ENCODE measurements around the gene HEXIM1.

HEXIM1 gene

DNA sequence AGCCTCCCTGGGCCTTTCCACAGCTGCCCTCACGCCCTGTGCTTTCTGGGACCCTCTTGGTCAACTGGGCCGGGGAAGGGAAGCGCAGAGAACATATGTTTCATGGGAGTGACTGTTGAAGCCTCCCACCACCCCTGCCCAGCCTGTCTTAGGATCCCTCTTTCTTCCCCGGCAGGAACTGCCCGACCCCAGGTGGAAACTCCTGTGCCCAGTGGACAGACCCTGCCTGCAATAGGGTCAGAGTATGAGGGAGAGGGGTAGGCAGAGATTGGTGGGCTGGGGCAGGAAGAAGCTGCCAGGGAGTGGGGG is 23.9 kb downstream of the HEXIM1 start:
- no peak for DNase-seq (ENCODE audit: low spot score)

DNA sequence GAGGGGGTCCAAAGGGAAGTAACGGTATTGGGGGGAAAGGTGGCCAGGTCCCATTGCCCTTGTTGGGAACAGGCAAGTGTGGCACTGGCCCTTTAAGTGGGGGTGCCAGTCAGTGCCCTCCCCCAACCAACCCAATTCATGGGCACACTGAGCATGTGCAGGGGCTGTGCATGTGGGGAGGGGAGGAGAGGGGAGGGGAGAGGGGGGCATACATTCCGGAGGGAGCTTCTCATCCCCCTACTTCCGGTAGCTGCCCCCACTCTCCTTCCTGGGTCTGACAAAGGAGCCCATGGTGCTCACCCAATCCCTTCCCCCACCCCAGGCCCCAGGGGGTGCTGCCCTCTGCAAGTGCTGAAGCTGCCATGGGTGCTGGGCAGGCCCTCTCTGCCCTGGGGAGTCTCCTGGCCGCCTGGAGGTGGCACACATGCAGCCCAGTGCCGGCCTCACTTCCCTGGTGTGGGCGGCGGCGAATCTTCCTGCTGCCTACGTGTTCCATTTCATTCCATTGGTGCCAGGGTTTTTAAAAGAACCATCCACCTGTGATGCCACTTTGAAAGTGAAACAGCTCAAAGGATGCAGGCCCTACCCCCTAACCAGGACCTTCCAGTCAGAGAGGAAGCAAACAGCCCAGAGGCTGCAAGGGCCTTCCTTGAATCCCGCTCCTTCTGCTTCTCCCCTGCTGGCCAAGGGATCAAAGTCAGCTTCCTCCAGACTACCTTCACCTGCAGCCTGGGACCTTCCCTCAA is 24.4 kb downstream of the HEXIM1 start:
- DNase-seq (ENCODE audit: low spot score): peak; percentile 99

DNA sequence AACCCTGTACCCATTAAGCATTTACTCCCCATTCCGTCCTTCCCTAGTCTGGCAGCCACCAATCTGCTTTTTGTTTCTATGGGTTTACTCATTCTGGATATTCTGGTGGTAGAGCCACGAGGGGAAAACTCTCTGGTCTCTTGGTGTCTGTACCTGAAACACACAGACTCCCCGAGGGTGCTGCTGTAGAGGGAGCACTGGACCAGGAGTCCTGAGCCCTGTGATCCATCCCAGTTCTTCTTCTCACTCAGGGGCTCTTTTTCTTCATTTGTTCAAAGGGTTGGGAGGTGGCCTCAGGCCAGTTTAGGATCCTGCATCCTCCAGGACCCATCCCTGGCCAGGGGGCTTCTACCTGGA is 27.5 kb downstream of the HEXIM1 start:
- no peak for DNase-seq (ENCODE audit: low spot score)

DNA sequence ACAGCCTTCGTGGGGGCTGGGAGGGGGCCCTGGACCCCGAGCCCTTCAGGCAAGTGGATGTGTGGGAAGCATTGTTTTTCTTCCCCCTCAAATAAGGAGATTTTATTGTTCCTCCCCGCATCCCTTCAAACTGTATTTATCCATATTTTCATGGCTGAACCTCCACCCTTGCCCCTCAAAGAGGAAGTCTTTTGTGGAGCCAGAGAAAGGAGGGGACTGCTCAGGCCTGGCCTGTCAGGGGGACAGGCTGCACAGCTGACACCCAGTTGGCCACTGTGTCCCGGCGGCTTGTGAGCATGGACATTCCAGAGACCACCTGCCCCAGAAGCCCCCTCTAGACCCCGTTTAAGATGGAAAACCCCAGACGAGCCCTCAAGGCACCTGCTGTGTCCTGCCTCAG is 29.3 kb downstream of the HEXIM1 start:
- DNase-seq (ENCODE audit: low spot score): no peak

DNA sequence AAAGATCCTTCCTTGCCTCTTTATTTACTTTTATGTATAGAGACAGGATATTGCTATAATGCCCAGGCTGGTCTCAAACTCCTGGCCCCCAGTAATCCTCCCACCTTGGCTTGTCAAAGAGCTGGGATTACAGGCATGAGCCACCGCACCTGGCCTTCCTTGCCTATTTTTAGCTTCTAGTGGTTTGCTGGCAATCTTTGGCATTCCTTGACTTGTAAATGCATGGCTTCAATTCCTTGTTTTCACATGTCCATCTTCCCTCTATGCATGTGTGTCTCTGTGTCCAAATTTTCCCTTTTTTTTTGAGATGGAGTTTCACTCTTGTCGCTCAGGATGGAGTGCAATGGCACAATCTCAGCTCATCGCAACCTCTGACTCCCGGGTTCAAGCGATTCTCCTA is 35.9 kb downstream of the HEXIM1 start:
- no peak for DNase-seq (ENCODE audit: low spot score)

DNA sequence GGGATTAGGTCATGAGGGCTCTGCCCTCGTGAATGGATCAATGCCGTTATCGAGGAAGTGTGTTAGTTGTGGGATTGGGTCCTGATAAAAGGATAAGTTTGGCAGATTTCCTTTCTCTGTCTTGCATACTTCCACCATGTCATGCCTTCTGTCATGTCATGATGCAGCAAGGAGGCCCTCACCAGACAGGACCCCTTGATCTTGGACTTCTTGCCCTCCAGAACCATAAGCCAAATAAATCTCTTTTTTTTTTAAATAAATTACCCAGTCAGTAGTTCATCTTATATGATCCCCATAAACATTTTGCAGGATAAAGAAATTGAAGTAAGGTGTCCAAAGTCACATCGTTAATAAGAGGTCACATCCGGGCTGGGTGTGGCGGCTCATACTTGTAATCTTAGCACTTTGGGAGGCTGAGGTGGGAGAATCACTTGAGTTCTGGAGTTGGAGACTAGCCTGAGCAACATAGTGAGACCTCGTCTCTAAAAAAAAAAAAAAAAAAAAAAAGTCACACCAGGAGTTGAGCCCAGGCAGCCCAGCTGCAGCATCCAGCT is 38.6 kb downstream of the HEXIM1 start:
- no peak for DNase-seq (ENCODE audit: low spot score)

DNA sequence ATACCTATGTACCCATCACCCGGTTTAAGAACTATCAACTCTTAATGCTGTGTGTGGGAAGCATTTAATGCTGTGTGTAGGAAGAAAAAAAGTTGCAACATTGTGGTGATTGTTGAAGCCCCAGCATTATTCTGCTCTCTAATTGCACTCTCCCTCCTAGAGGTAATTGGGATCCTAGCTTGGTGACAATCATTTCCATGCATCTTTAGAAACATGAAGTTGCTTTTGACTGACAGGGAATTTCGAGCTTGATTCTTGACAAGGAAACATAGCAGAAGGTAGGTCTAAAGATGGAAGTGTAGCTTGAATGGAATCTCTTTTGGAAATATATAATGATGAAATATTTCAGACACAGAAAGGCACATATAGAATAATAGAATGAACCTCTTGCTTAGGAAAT is 40.7 kb downstream of the HEXIM1 start:
- no peak for DNase-seq (ENCODE audit: low spot score)

DNA sequence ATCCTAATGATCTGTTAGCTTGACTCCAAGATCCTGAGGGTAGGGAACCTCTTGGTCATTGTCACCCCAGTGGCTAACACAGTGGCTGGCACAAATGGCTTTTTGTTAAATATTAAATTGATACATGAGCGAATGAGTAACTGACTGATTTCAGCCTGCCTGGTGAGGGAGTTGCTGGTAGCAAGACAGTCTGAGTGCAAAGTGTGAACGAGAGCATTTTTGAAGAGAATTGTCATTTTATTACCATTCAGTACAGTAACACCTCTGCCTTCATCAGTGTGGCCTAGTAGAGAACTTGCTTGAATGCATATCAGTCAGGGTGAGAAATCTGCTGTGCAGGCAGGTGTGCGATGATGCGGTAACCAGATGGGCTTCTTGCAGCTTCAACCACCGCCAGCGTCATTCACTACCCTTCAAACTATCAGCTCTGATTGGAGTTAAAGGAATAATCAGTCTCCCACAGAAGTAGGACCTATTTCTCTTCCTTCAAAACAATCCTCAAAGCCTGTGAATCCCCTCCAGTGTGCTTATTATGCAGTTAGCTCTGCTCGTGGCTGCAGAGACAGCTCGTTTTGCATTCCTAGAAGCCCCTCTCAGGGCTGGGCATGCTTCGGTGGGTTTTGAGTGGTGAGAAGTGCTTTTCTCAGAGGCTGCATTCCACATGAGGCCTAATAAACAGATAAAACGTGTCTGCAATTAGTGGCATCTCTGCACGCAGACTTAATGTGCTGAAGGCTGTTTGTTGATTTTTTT is 42.4 kb downstream of the HEXIM1 start:
- peak; percentile 79 for DNase-seq (ENCODE audit: low spot score)

DNA sequence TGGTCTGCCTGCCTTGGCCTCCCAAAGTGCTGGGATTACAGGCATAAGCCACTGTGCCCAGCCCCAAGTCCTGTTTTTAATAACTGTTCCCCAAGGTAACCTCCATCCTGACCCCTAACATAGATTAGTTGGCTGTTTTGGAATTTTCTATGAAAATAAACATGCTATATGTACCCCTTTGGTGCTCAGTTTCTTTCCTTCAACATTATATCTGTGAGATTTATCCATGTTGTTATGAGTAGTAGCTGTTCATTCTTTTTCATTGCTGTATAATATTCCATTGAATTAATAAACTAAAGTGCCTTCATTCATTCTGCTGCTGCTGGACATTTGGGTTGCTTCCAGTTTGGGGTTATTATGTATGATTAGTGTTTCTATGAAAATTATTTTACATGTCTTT is 47.1 kb downstream of the HEXIM1 start:
- no peak for DNase-seq (ENCODE audit: low spot score)

DNA sequence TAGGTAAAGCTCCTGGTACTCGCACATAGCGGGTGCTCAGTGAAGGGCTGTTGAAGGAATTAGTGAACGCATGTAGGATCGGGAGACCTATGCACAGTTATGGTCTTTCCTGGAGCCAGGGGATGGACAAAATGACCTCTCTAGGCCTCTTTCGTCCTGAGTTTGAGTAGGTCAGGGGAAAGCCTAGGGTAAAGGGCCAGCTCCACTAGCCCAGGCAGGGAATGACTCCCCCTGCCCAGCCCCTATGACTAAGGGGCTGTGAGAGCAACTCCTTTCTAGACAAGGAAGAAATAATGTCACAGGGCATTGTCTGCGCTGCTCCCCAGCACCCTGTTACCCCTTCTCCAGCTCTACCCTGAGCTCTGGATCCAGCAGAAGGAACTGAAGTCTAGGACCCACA is 48.8 kb downstream of the HEXIM1 start:
- DNase-seq (ENCODE audit: low spot score): peak; percentile 28

DNA sequence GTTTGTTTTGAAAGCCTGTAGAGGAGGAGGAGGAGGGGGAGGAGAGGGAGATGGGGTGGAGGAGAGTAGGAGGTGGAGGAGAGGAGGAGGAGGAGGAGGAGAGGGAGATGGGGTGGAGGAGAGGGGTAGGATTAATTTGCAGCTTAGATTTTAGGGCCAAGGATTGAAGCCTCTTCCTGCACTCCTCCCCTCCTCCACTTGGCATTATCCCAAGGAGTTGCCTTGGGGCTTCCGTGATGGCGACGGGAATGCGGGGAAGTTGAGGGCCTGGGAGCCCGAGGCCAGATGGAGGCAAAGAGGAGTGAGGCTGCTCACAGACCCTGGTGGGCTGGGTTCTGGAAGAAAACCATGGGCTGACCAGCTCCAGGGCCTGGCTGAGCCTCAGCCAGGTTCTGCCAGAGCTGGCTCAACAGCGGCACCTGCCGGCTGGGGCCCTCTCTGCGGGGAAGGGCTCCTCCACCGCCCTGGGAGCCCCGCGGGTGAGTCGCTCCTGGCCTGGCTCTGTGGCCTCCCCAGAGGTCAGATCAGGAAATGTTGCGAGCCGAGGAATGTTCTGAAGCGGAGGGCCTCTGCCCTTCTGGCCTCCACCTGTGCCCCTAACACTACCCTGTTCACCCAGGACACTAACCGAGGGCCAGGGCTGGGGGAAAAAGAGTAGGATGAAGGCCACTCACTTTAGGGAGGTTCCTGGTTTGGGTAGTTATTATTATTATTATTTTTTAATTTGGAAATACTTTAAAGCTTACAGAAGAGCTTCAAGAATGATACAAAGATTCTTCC is 49.5 kb downstream of the HEXIM1 start:
- DNase-seq (ENCODE audit: low spot score): peak; percentile 92

DNA sequence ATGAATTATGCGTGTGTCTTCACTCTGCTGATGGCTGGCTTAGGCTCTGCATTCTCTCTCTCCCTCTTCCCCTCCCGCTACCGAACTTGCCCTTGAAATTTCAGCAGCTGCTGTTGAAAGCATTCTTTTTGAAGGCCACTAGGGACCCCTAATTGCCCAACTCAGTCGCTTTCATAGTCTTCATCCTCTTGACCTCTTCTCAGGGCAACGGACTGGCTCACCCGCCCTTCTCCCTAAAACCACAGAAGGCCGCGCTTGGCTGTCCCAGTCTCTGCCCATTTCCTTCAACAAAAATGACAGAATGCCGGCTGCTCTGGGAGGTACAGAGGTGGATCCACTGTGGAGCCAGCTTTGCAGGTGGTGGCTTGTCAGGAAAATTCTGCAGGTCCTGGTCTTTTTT is 52.4 kb downstream of the HEXIM1 start:
- DNase-seq (ENCODE audit: low spot score): no peak

DNA sequence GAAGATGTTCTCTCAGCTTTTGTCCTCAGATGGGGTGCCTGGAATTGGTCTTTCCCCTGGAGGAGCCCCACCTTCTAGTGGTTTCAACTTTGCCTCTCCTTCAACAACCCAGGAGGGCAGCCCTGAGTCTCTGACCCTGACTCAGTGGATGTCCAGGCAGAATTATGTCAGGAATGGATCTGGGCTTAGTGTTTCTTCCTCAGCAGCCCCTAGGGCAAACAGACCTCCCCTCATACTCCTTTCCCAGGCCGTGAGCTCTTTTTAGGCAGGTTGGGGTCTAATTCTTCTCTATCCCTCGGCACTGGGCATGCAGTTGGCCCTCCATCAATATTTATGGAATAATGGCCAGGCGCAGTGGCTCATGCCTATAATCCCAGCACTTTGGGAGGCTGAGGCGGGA is 53.2 kb downstream of the HEXIM1 start:
- DNase-seq (ENCODE audit: low spot score): no peak

Measured in kidney tubule cell (primary cell).